Activated gamma-delta T cell treated with anti-CD3 and anti-CD28 coated beads, Interleukin-2, amount 50 U/mL, for 16 hours (primary cell): Measurements from ENCODE around the gene MNT.
"Not testable (repeated sequence)": the region's sequence is repeated elsewhere in the genome, so short reads cannot be mapped to it uniquely, and the experiment has no call there.

Experiments used
- DNase-seq: peaks from one replicate; pipeline ENCODE4 v3.0.0-alpha.2; 2020; ENCODE audit warnings: low read depth

The MNT gene, protein sequence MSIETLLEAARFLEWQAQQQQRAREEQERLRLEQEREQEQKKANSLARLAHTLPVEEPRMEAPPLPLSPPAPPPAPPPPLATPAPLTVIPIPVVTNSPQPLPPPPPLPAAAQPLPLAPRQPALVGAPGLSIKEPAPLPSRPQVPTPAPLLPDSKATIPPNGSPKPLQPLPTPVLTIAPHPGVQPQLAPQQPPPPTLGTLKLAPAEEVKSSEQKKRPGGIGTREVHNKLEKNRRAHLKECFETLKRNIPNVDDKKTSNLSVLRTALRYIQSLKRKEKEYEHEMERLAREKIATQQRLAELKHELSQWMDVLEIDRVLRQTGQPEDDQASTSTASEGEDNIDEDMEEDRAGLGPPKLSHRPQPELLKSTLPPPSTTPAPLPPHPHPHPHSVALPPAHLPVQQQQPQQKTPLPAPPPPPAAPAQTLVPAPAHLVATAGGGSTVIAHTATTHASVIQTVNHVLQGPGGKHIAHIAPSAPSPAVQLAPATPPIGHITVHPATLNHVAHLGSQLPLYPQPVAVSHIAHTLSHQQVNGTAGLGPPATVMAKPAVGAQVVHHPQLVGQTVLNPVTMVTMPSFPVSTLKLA

GRCh38 chr17:2400877-2401425 lies at the start of gene MNT:
TSS of gene MNT (minus strand) at chr17:2401060. CDS start at chr17:2400712, 348 bp downstream.
- peak; percentile 91 for DNase-seq

GRCh38 chr17:2450016-2450650 lies 49.3 kb upstream of the MNT start:
- no peak for DNase-seq

- DNase-seq = no peak
Observed at GRCh38 chr17:2449486-2449885, 48.6 kb upstream of the MNT start.

DNA sequence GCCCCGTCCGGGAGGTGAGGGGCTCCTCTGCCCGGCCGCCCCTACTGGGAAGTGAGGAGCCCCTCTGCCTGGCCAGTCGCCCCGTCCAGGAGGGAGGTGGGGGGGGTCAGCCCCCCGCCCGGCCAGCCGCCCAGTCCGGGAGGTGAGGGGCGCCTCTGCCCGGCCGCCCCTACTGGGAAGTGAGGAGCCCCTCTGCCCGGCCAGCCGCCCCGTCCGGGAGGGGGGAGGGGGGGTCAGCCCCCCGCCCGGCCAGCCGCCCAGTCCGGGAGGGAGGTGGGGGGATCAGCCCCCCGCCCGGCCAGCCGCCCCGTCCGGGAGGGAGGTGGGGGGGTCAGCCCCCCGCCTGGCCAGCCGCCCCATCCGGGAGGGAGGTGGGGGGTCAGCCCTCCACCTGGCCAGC lies 46.6 kb upstream of the MNT start:
- not testable (repeated sequence) for DNase-seq

DNA sequence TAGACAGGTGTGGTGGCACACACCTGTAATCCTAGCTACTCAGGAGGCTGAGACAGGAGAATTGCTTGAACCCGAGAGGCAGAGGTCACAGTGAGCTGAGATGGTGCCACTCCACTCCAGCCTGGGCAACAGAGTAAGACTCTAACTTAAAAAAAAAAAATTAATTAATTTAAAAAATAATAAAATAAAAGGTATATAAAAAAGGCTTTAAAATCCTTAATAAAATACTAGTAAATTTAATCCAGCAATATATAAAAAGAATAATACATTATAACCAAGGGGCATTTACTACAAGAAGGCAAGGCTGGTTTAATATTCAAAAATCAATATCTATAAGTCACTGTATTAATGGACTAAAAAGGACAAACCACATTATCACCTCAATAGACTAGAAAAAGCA lies 44.8 kb upstream of the MNT start:
- DNase-seq = no peak

DNA sequence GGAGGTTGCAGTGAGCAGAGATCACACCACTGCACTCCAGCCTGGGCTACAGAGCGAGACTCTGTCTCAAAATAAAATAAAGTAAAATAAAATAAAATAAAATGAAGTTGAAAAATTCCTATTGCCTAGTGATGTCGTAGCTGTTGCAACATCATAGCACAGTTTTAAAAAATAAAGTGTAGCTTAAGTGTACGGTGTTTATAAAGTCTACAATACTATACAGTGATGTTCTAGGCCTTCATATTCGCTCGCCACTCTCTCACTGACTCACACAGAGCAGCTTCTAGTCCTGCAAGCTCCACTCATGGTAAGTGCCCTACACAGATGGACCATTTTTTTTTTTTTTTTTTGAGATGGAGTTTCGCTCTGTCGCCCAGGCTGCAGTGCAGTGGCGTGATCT lies 43.5 kb upstream of the MNT start:
- DNase-seq = no peak

DNA sequence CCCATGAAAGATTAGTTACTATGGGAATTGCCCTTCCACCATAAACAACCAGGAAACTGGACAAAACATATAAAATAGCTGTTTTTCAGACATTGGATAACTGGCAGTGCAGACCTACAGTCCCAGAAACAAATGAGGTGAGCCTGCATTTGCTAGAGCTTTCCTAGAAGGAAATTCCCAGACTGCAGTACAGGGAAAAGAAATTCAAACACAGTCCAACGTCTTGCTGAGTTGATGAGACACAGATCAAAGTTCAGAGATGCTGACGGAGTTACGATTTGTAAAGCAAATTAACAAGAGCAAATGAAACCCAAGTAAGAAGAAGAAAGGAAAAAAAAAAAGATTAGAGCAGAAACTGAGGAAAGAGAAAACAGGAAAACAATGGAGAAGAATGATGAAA lies 41.3 kb upstream of the MNT start:
- no peak for DNase-seq

DNA sequence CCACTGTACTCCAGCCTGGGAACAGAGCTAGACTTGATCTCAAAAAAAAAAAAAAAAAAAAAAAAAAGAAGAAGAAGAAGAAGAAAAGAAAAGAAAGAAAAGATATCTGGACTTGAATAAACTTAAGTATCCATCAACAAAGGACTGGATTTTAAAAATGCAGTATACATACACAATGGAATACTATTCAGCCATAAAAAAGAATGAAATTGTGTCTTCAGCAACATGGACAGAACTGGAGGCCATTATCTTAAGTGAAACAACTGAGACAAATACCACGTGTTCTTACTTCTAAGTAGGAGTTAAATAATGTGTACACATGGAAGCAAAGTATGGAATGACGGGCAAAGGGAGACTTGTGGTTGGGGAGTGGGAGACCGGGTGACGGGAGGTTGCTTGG lies 40.1 kb upstream of the MNT start:
- DNase-seq = no peak

DNA sequence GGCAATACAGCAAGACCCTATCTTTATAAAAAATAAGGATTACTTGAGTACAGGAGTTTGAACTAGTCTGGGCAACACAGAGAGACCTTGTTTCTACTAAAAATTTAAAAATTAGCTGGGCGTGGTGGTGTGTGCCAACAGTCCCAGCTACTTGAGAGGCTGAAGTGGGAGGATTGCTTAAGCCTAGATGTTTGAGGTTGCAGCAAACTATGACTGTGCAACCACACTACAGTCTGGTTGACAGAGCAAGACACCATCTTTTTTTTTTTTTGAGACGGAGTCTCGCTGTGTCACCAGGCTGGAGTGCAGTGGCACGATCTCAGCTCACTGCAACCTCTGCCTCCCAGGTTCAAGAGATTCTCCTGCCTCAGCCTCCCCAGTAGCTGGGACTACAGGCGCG lies 39.1 kb upstream of the MNT start:
- not testable (repeated sequence) for DNase-seq

- no peak for DNase-seq
Observed at GRCh38 chr17:2438823-2439222, 38.0 kb upstream of the MNT start.

- DNase-seq = no peak
Observed at GRCh38 chr17:2436316-2436905, 35.6 kb upstream of the MNT start.

DNA sequence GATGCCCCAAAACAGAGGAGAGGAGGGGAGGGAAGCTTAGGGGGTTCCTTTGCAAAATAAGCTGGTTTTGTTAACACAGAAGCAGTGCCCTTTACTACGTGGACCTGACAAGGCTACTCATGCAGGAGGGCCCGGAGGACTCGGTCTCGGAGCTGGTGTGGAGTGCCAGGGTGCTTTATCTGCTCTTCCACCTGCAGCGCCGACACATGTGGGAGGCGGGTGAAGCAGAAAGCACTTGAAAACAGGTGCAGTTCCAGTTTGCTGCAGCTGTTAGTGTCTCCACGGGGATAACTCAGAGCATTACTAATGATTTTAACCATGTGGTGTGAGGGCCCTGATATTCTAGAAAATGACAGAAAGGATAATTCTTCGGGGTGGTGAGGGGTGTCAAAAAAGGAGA lies 35.0 kb upstream of the MNT start:
- no peak for DNase-seq

DNA sequence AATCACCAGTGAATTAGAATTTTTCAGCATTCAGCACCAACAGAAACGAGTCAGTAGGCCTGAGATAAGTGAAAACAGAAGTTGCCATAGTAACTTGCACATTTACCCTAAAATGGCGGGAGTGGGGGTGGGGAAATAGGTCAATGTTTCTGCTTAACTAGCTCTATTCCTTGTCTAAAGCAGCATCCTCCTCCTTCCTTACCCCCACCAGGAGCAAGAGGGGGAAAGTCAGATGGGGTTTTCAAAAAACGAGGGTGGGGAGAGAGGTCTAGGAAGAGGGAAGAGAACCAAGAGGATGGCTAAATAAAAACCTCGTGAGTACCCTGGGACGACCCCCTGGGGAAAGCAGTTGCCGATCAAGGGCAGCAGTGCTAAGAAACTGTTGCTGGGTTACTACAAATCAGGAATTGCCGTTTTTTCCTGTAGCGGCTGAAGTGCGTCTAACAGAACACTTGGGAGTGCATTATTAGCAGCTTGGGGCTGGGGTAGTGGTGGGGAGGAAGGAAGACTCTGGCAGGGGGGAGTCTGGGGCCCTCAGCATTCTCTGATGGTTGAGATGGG lies 34.4 kb upstream of the MNT start:
- no peak for DNase-seq

- DNase-seq = no peak
Observed at GRCh38 chr17:2433696-2434095, 32.8 kb upstream of the MNT start.

- DNase-seq = no peak
Observed at GRCh38 chr17:2427910-2428309, 27.1 kb upstream of the MNT start.

DNA sequence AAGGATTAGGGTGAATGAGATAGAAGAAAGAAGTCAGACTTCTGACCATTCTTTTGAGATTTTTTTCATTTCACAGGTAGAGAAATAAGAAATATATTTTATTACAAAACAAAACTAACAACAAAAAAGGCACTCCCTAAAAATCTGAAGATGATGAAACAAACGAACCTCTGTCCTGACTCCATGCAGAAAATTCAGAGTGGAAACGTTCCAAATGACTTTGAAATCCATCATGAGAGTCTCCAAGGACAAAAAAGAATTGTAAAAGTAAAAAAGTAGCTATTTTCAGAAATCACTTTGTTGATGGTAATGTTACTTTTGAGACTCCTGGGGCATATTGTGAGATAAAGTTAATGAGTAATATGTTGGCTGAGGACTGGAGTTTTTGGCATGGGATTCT lies 26.4 kb upstream of the MNT start:
- DNase-seq = no peak

DNA sequence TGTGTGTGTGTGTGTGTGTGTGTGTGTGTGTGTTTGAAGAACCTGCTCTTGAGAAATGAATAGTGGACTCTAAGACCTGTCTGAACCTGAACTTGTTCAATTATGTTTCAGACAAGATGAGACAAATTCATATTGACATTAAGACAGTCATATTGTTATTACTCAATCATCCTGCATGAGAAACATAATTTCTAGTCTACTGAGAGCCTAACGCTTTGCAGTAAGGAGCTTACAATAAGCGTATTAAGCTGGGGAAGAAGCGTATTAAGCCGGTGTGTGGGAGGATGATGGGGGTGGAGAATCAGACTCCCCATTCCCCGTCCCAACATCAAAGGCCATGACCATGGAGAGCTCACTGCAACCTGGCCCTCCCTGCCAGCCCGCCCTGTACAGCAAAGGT lies 22.4 kb upstream of the MNT start:
- DNase-seq = no peak

- no peak for DNase-seq
Observed at GRCh38 chr17:2421315-2422147, 20.7 kb upstream of the MNT start.

- DNase-seq = no peak
Observed at GRCh38 chr17:2420176-2420575, 19.3 kb upstream of the MNT start.

DNA sequence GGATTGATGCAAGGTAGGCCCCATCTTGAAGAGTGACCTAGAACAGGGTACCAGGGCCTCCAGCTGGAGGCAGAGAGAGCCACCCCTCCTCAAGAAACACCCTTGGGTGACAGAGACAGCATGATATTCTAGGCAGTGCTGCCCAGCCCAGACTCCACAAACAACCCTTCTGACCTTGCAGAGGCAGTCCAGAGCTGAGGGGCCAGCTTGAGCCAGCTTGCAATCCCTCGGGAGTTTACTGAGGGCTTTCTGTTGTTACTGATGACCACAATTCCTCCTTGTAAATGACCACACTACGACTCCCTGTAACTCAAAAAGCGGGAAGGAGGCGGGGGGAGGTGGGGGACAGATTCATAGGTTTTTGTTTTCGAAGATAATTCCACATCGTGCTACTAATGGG lies 18.6 kb upstream of the MNT start:
- DNase-seq = no peak

DNA sequence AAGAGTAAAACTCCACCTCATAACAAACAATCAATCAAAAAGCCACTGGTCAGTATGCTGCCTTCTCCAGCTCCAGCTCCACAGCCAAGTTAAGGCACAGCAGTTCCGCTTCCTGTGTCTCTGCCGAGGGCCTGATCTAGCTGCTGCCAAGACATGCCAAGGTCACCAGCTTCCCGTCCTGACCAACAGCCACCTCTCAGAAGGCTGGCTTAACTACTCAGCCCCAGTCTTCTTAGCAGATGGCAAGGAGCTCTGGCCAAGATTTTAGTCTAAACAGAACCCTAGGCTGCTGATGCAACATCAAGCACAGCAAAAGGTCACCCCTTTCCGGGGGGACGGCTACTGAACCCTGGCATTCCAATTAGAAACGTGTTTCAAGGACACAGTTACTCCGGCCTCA lies 17.7 kb upstream of the MNT start:
- DNase-seq = no peak
